GM18511 (cell line): Measurements from ENCODE around the gene RASSF3.
A peak's percentile ranks its signal among the peaks of the same experiment; 100 is the strongest.
"Not testable (repeated sequence)": the region's sequence is repeated elsewhere in the genome, so short reads cannot be mapped to it uniquely, and the experiment has no call there.

Experiments
- ATAC-seq: cut with Tn5 transposase; IDR thresholded peaks from one replicate; pipeline ENCODE4 v1.9.1; 2021; ENCODE audit warnings: mild to moderate bottlenecking, moderate library complexity; ENCODE audit not compliant: unreplicated experiment

Gene RASSF3

GRCh38 chr12:64688219-64688618, 77.9 kb downstream of the RASSF3 start:
- ATAC-seq, result no peak

- no peak for ATAC-seq
Observed at GRCh38 chr12:64688715-64689114, 78.4 kb downstream of the RASSF3 start.

DNA sequence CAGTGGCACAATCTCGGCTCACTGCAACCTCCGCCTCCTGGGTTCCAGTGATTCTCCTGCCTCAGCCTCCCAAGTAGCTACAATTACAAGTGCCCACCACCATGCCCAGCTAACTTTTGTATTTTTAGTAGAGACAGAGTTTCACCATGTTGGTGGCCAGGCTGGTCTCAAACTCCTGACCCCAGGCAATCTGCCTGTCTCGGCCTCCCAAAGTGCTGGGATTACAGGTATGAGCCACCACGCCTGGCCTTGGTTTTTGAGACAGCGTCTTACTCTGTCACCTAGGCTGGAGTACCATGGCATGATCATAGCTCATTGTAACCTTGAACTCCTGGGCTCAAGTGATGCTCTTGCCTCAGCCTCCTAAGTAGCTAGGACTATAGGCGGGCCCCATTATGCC, 79.9 kb downstream of the RASSF3 start:
- ATAC-seq, result not testable (repeated sequence)

DNA sequence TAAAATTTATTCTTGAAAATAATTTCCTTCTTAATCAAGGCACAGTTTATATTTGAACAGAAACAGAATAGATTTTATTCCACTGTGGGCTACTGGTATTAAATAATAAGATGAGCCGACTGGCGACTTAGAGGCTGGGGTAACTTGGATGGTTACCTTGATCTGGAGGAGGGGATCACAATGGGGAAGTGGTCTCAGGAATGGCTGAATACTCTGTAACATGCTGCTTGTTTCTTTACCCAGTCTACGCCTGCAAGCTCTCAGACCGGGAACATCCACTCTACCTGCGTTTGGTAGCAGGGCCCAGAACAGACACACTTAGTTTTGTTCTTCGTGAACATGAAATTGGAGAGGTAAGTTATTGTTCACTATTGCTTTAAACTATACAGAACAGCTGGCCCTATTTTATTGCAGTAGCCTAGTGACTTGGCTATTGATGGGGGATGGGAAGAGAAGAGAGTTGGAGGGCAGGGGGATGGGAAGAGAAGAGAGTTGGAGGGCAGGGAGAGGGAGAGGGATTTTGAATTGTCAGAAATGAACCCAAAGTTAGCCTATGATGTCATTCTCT, 81.0 kb downstream of the RASSF3 start:
- ATAC-seq, result no peak

- no peak for ATAC-seq
Observed at GRCh38 chr12:64691795-64692583, 81.7 kb downstream of the RASSF3 start.

DNA sequence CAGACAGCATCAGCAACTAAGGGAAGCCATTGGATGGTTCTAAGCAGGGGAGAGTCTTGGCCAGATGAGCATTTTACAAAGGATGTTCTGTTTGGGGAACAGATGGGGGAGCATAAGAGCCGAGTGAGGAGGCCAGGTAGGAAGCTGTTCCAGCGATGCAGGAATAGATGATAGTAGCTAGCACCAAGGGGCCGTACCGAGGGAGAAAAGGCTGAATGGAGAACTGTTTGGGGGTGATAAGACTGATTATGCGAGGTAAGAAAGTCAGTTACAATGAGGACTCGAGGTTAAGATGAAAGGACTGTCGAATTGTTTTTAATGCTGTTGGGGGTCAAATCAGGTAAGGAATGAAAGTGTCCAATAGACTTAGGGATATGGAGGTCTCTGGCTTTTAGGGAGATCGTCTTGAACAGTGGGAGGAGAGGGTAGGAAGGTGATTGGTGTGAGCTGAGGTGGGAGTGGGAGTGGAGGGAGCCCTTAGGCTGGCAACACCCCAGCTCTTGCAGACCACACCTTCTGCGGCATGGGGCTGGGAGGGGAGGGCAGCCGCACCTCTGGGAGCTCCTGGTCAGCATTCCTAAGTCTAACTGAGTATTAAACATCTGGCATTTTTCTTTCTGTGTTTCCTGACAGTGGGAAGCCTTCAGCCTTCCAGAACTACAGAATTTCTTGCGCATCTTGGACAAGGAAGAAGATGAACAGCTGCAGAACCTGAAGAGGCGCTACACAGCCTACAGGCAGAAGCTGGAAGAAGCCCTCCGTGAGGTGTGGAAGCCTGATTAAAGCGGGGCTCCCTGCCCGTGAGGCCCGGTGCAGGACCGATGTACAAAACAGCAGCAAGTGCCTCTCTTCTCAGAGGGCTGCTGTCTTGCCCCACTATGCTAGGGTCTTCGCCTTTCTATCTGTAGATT, 84.1 kb downstream of the RASSF3 start:
- ATAC-seq, result no peak

DNA sequence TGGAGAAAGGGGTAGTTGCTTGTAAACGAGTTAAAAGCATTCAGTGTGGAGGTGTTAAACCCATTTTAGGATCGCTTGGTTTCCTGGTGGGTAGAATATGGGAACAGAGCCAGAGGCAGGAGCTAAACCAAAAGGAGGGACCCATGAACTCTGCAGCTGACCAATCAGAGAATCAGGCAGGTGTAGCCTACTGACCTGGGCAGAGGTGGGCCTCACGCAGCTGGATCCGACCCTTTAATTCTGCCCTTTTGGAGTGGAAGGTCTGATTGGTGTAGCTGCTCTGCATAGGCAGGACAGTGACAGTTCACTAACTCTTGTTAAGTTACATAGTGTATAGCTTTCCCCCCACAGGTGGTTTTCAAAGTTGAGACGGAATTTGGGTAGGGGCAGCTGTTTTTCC, 85.3 kb downstream of the RASSF3 start:
- ATAC-seq, result no peak

- ATAC-seq, result no peak
Observed at GRCh38 chr12:64696080-64696741, 85.9 kb downstream of the RASSF3 start.

DNA sequence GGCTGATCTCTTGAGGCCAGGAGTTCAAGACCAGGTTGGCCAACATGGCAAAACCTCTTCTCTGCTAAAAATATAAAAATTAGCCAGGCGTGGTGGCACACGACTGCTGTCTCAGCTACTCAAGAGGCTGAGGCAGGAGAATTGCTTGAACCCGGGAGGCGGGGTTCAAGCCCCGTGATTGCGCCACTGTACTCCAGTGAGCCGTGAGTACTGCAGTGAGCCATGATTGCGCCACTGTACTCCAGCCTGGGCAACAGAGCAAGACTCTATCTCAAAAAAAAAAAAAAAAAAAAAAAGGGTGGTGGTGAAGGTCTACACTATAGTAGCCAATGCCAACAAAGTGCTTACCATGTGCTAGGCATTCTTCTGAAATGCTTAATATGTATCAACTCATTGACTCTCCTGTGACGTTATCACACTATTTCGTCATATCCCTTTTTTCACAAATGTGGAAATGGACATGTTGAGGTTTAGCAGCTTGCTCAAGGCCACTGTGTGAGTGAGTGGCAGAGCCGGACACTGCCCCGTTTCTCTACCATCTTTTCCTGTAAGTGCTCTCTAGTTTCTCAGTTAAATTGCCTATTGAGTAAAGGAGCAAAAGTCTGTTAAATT, 89.3 kb downstream of the RASSF3 start:
- no peak for ATAC-seq

GRCh38 chr12:64700532-64700931, 90.2 kb downstream of the RASSF3 start:
- ATAC-seq, result no peak

DNA sequence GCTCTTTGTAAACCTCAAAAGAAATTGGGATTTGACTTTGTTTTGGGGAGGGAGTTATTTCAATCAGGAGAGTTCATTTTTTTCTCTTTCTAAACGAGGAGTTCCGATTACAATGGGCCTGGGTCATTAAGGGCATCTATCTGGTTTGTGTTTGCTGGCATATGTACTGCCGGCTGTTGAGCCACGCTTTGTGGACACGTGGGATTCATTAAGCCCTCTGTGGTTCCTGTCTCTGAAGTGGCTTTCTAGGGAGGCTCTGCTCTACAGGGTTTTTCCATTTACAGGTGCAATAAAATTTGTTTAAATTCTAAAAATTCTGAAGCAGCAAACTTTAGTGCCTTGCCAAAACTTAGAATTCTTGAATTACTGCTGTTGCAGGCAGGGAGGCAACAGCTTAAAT, 91.0 kb downstream of the RASSF3 start:
- no peak for ATAC-seq

- ATAC-seq, result no peak
Observed at GRCh38 chr12:64706306-64706705, 96.0 kb downstream of the RASSF3 start.

DNA sequence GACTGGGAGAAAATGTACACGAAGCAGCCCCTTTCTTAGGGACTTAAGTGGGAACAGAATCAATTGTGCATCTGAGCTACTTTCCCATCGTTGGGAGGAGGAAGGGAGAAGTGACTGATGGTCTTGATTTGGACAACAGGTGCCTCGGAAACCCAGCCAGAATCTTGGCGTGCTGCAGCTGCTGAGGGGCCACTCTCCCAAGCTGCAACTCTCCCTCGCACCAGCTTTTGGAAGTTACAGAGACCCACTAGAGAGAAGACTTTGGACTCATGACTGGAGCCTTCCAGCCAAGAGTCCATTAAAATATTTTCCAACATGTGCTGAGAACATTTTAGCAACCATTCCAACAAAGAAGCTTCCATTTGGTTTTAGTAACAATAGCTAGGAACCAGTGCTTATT, 96.6 kb downstream of the RASSF3 start:
- no peak for ATAC-seq

DNA sequence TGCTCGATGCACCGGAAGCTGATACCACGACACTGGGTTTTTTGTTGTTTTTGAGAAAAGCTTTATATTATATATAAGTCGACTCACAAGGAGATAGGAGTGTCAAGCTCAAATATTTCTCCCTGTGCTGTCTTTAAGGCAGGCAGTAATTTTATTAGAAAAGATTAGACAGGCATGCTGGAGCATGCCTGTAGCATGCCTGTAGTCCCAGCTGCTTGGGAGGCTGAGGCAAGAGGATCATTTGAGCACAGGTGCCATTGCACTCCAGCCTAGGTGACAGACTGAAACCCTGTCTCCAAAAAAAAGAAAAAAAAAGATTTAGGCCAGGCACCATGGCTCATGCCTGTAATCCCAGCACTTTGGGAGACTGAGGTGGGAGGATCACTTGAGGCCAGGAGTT, 97.1 kb downstream of the RASSF3 start:
- ATAC-seq, result no peak

DNA sequence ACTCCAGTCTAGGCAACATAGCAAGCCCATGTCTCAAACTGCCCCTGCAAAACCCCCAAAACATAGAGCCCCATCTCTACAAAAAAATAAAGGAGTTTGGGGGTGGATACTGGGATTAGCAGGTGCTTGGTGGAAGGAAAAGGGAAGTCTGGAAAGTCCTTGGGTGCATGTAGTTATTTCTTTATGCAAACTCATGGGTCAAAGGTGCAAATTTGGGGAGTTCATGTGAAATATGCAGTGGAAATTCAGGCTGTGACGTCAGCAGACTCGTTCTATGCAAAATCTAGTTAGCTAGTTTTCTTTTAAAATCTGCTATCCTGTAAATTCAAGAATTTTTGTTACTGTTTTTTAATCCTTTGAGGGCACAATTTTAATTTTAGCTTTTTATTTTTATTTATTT, 97.6 kb downstream of the RASSF3 start:
- ATAC-seq, result no peak

DNA sequence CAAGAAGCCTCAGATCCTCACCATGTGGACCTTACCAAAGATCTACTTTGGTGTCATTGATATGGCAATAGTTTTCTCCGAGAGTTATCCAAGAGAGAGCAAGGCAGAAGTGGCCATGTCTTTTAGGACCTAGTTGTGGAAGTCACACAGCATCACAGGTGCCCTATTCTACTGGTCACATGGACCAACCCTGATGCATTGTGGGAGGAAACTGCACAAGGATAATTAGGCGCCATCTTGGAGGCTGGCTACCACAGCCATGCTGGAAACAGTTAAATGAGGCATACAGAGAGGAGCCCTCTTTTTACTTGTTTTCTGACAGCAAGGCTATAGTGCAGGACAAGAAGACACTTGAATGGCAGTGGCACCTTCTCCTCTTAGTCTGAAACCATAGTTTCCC, 99.1 kb downstream of the RASSF3 start:
- no peak for ATAC-seq

GRCh38 chr12:64713376-64713775, 103.1 kb downstream of the RASSF3 start:
- no peak for ATAC-seq

DNA sequence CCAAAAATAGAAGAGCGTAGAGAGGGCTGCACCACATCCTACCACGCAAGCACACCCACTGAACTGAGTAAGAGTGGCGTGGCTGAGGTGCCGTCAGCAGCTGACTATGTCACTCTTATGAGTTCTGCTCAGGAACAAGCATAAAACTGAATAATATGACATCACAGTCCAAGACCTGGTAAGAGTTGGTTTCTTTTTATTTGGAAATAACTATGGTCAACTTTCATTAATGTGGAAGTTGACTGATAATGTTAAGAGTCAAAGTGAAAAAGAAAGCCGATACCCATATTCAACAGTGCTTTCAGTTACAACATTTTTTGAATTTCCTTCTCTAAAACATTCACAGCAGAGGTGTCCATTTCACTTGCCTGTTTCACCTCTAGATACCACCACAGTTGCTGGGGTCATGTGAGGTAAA, 104.3 kb downstream of the RASSF3 start:
- peak; percentile 86 for ATAC-seq

DNA sequence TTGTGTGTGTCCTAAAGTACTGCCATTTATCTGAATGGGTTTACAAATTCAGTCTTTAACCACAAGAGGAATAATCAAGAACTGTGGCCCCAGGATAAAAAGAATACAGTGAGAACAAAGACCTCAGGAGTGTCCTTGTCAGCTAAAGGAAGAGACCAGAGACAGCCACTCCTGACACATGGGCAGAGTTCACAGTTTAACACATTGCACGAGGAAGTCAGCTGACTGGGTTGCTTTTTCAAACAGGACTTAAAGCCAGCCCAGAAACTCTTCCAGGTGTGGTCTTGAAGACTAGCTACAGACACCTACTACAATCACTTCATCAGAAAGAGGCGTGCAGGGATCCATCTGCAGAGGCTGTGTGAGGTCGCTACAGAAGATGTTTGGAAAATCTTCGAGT, 106.1 kb downstream of the RASSF3 start:
- no peak for ATAC-seq

DNA sequence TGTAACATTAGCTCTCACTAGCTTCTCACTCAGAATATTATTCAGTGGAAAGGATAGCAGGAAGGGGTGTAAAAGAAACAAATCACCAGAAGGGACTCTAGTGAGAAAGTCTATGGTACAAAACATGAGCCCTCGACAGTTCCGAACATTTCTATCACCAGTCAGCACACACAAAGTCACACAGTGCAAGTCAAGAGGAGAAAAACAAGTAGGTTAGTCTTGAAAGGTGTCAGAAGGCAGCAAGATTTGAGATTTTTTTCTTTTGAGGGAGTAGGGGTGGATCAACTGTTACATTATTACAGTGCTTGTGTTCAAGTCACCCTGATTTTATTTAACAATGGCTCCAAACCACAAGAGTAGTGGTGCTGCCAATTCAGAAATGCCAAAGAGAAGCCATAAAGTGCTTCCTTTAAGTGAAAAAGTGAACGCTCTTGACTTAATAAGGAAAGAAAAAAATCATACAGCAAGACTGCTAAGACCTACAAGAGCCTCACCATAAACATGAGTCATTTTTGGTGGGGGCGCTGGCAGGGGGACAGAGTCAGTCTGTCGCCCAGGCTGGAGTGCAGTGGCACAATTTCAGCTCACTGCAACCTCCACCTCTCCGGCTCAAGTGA, 106.7 kb downstream of the RASSF3 start:
- ATAC-seq, result no peak
